ENCODE data around the gene DCK.

Gene DCK

GRCh38 chr4:71065991-71066510 lies 72.6 kb downstream of the DCK start:
- no peak for DNase-seq

- no peak for DNase-seq
Measured at GRCh38 chr4:71066737-71067716, 73.6 kb downstream of the DCK start.

- DNase-seq = no peak
Measured at GRCh38 chr4:71069063-71069462, 75.6 kb downstream of the DCK start.

GRCh38 chr4:71070015-71070414 lies 76.6 kb downstream of the DCK start:
- DNase-seq = no peak

- DNase-seq = no peak
Measured at GRCh38 chr4:71074452-71075299, 81.2 kb downstream of the DCK start.

All from amniotic stem cell (primary cell).